Neural cell (in vitro differentiated cells): ENCODE results near the gene CDK4.

ENCODE experiments used
- CTCF ChIP-seq: fragments of 450-650 bp; IDR thresholded peaks from 2 replicates; pipeline ENCODE4 v1.5.1; 2014; ENCODE audit warnings: antibody characterized with exemption, mild to moderate bottlenecking, moderate library complexity; ENCODE audit not compliant: poor library complexity, severe bottlenecking
- EP300 ChIP-seq: fragments of 450-650 bp; conservative IDR thresholded peaks from 2 replicates; pipeline ENCODE4 v1.6.1; 2014; ENCODE audit warnings: antibody characterized with exemption, mild to moderate bottlenecking, moderate library complexity; ENCODE audit not compliant: poor library complexity, severe bottlenecking

GRCh38 chr12:57698414-57698813 is 53.7 kb downstream of the CDK4 start:
- no peak for TF ChIP-seq CTCF
- no peak for TF ChIP-seq EP300
